Peyer's patch (tissue), 4 donors: ENCODE results near the gene INTS1.

Source experiments
- POLR2A ChIP-seq, 2 donors: fragments of 450-650 bp; IDR thresholded peaks; one replicate each; pipeline ENCODE4 v1.5.1; 2017; ENCODE audit warnings: antibody characterized with exemption in 2 of 2, mild to moderate bottlenecking in 2 of 2, moderate library complexity in 2 of 2
- TF ChIP-seq, protein P1 (sequence below), 6 experiments: fragments of 450-650 bp in 4 of 6; fragments of 200-600 bp in 2 of 6; sonication (generic) in 1 of 6; IDR thresholded peaks; one replicate each; pipeline ENCODE4 v1.5.1; 2017 to 2019; ENCODE audit warnings: antibody characterized with exemption in 6 of 6, mild to moderate bottlenecking in 3 of 6, moderate library complexity in 1 of 6

DNA sequence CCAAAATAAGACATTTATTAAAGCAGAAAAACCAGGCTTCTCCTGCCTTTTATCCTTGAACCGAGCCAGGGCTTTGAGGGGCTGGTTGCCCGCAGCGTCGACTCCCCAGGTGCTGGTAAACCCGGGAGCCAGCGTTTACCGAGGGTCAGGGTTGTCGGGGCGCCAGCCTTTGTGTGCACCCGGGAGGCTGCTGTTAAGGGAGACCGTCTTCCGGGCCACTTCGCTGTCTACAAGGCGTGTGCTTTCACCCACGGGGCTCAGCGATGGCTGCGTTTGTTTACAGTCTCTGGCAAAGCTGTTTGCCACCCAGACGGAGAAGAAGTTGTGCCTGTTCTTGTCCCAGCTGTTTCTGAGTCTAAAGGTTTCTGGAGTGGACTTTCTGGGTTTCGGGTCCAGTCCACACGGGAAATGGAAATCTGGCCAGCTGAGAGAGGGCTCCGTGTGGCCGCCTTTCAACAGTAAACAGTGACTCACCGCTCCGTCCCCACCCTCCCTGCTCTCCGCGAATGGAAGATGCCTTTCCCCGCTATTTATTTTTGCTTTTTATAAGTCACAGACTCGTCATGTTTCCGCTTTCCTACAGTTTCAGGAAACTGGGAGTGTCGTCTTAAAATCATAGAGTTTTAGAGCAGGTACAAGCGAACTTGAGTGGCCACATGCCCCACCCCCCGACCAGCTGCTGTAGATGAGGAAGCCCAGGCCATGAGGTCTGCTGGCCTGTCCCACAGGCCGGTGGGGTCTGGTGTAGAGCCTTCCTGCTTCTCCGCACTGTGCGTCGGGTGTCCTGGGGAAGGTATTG is 28.5 kb upstream of the INTS1 start:
- TF ChIP-seq, protein P1, sequence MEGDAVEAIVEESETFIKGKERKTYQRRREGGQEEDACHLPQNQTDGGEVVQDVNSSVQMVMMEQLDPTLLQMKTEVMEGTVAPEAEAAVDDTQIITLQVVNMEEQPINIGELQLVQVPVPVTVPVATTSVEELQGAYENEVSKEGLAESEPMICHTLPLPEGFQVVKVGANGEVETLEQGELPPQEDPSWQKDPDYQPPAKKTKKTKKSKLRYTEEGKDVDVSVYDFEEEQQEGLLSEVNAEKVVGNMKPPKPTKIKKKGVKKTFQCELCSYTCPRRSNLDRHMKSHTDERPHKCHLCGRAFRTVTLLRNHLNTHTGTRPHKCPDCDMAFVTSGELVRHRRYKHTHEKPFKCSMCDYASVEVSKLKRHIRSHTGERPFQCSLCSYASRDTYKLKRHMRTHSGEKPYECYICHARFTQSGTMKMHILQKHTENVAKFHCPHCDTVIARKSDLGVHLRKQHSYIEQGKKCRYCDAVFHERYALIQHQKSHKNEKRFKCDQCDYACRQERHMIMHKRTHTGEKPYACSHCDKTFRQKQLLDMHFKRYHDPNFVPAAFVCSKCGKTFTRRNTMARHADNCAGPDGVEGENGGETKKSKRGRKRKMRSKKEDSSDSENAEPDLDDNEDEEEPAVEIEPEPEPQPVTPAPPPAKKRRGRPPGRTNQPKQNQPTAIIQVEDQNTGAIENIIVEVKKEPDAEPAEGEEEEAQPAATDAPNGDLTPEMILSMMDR (IDR thresholded peaks at IDR 0.05) = no peak
- peak; percentile 72 to 87 for TF ChIP-seq POLR2A (IDR thresholded peaks at IDR 0.05)
